RWPE2 (cell line): ENCODE results near the gene ZNF292.

Experiments used
- ATAC-seq: fragments of 200-7000 bp; cut with Tn5 transposase; 3 replicates; pipeline ENCODE4 v1.9.1; 2021; ENCODE audit warnings: low read depth
- DNase-seq: peaks from one replicate; pipeline ENCODE4 v3.0.0-alpha.2; 2020; ENCODE audit warnings: low spot score
- H3K27ac ChIP-seq: fragments of 450-650 bp; 2 replicates; pipeline ENCODE4 v1.5.1; 2017; ENCODE audit warnings: mild to moderate bottlenecking; ENCODE audit not compliant: poor library complexity, severe bottlenecking
- H3K27me3 ChIP-seq: fragments of 250-450 bp; sonication (Bioruptor Pico); 2 replicates; pipeline ENCODE4 v1.5.1; 2021; ENCODE audit warnings: mild to moderate bottlenecking, moderate library complexity; ENCODE audit not compliant: insufficient read depth, poor library complexity, severe bottlenecking
- H3K36me3 ChIP-seq: fragments of 250-450 bp; sonication (Bioruptor Pico); 2 replicates; pipeline ENCODE4 v1.5.1; 2020; ENCODE audit warnings: low read depth, mild to moderate bottlenecking, moderate library complexity
- H3K4me1 ChIP-seq: fragments of 250-450 bp; sonication (Bioruptor Pico); 2 replicates; pipeline ENCODE4 v1.5.1; 2021; ENCODE audit warnings: mild to moderate bottlenecking, moderate library complexity; ENCODE audit not compliant: insufficient read depth, poor library complexity, severe bottlenecking
- H3K4me3 ChIP-seq: fragments of 250-450 bp; sonication (Bioruptor Pico); 2 replicates; pipeline ENCODE4 v1.5.1; 2021; ENCODE audit warnings: mild to moderate bottlenecking, moderate library complexity; ENCODE audit not compliant: severe bottlenecking
- H3K9me3 ChIP-seq: fragments of 250-450 bp; sonication (Bioruptor Pico); 2 replicates; pipeline ENCODE4 v1.5.1; 2021; ENCODE audit warnings: mild to moderate bottlenecking, moderate library complexity; ENCODE audit not compliant: severe bottlenecking
- TF ChIP-seq, protein P1 (sequence below): fragments of 450-650 bp; IDR thresholded peaks from one replicate; pipeline ENCODE4 v1.5.1; 2017; ENCODE audit warnings: mild to moderate bottlenecking, moderate library complexity; ENCODE audit not compliant: poor library complexity, severe bottlenecking

Gene ZNF292

DNA sequence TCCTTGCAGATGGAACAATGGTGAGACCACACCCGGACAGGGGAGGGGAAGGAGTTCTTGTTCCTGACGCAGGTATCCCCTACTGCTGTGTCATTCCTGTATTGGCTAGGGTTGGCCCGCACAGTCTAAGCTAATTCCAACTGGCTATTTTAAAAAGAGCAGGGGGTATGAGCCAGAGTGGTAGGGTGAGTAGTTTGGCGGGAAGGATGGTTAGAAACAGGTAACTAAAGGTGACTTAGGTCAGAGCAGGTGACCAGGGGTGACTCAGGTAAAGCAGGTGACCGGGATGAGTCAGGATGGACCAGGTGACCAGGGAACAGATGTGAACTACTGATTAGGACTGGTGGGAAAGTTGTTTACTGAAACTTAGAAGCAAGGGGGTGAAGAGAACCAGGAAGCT, 58.0 kb downstream of the ZNF292 start:
- TF ChIP-seq, protein P1, sequence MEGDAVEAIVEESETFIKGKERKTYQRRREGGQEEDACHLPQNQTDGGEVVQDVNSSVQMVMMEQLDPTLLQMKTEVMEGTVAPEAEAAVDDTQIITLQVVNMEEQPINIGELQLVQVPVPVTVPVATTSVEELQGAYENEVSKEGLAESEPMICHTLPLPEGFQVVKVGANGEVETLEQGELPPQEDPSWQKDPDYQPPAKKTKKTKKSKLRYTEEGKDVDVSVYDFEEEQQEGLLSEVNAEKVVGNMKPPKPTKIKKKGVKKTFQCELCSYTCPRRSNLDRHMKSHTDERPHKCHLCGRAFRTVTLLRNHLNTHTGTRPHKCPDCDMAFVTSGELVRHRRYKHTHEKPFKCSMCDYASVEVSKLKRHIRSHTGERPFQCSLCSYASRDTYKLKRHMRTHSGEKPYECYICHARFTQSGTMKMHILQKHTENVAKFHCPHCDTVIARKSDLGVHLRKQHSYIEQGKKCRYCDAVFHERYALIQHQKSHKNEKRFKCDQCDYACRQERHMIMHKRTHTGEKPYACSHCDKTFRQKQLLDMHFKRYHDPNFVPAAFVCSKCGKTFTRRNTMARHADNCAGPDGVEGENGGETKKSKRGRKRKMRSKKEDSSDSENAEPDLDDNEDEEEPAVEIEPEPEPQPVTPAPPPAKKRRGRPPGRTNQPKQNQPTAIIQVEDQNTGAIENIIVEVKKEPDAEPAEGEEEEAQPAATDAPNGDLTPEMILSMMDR: no peak
- no peaks in the 10 kb centered on the region for H3K9me3 ChIP-seq
- no peak overlapping the region for H3K4me3 ChIP-seq
- no peak overlapping the region for H3K27ac ChIP-seq
- H3K27me3 ChIP-seq: no peaks in the 10 kb centered on the region
- DNase-seq: no peak
- H3K36me3 ChIP-seq: peaks cover 41% of the 10 kb centered on the region
- H3K4me1 ChIP-seq: no peaks in the 10 kb centered on the region
- no peak for ATAC-seq

DNA sequence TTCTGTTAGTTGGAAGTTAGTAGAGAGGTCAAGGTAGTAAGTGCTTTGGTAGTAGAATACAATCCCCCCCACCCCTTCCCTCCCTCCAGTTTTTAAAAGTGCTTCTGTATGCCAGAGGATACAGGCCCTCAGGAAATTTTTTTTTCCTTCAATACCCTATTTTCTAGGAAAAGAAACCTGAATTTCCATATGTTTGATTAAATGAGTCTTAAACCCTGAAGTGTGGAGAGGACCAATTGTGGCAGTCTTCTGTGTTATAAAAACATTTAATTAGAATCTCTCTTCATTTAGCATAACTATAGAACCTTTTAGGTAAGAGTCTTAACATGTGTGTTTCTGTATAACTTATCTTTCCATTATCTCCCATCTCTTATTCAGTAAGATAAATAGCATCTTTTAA, 59.5 kb downstream of the ZNF292 start:
- Histone ChIP-seq H3K36me3 (peaks cover 56% of the 10 kb centered on the region), H3K27me3 (no peaks in the 10 kb centered on the region), H3K27ac (no peak overlapping the region), H3K4me3 (no peak overlapping the region), H3K4me1 (no peaks in the 10 kb centered on the region), H3K9me3 (no peaks in the 10 kb centered on the region)
- DNase-seq: no peak
- TF ChIP-seq, protein P1: no peak
- no peak for ATAC-seq

DNA sequence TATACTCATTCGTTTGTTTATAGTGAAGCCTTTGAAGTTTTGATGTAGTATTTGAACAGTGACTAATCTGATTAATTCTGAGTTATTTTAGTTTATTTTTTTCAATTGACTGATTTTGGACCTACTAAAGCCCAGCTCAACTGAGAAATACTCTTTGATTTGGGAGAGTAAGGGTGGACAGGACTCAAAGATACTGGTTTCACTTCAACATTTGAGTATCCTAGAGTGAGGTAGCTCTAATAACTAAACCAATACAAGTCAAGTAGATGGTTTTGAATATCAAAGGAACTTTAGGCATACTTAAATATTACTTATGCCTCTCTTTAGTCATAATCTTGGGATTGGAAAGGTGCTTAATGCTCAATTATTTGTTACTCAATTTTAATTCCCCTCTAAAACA, 65.6 kb downstream of the ZNF292 start:
- TF ChIP-seq, protein P1: no peak
- H3K9me3 ChIP-seq: no peaks in the 10 kb centered on the region
- no peak overlapping the region for H3K4me3 ChIP-seq
- no peaks in the 10 kb centered on the region for H3K4me1 ChIP-seq
- ATAC-seq (no peak), DNase-seq (no peak)
- no peaks in the 10 kb centered on the region for H3K27me3 ChIP-seq
- H3K36me3 ChIP-seq: peaks cover 97% of the 10 kb centered on the region
- no peak overlapping the region for H3K27ac ChIP-seq

DNA sequence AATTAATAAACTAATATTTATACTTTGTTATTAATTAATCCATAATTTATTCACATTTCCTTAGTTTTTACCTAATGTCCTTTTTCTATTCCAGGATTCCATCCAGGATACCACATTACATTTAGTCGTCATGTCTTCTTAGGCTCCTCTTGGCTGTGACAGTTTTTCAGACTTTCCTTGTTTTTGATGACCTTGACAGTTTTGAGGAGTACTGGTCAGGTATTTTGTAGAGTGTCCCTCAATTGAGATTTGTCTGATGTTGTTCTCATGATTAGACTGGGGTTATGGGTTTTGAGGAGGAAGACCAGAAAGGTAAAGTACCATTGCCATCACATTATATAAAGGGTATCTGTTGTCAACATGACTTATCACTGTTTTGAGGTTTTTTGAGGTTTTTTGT, 67.3 kb downstream of the ZNF292 start:
- TF ChIP-seq, protein P1: no peak
- Histone ChIP-seq H3K9me3 (no peaks in the 10 kb centered on the region), H3K27ac (no peak overlapping the region), H3K36me3 (peaks cover 90% of the 10 kb centered on the region), H3K4me1 (no peaks in the 10 kb centered on the region), H3K4me3 (no peak overlapping the region), H3K27me3 (no peaks in the 10 kb centered on the region)
- ATAC-seq: no peak
- DNase-seq: no peak

DNA sequence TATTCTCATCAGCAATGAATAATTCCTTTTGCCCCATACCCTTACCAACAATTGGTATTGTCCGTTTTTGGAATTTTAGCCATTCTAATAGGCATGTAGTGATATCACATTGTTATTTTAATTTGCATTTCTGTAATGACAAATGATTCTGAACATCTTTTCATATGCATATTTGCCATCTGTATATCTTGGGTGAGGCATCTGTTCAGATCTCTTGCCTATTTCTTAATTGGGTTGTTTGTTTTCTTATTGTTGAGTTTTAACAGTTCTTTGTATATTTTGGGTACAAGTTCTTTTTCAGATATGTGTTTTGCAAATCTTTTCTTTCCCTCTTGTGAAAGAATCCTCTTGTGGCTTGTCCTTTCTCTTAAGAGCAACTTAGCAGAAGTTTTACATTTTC, 69.6 kb downstream of the ZNF292 start:
- ATAC-seq: no peak
- Histone ChIP-seq H3K9me3 (no peaks in the 10 kb centered on the region), H3K27me3 (no peaks in the 10 kb centered on the region), H3K4me1 (no peaks in the 10 kb centered on the region), H3K27ac (no peak overlapping the region), H3K4me3 (no peak overlapping the region), H3K36me3 (peaks cover 86% of the 10 kb centered on the region)
- TF ChIP-seq, protein P1: no peak
- no peak for DNase-seq
